ENCODE measurements around the gene NBEA.
"Not testable (repeated sequence)": the region's sequence is repeated elsewhere in the genome, so short reads cannot be mapped to it uniquely, and the experiment has no call there.

Gene NBEA

GRCh38 chr13:34911159-34911558 is 30.9 kb upstream of the NBEA start:
- no peak overlapping the region for H3K4me3 ChIP-seq (ENCODE audit: low read depth, low read length)
- DNase-seq (ENCODE audit: low read depth), result no peak
- TF ChIP-seq CTCF (IDR thresholded peaks at IDR 0.05; ENCODE audit: control insufficient read depth, extremely low read depth, insufficient read depth), result no peak

DNA sequence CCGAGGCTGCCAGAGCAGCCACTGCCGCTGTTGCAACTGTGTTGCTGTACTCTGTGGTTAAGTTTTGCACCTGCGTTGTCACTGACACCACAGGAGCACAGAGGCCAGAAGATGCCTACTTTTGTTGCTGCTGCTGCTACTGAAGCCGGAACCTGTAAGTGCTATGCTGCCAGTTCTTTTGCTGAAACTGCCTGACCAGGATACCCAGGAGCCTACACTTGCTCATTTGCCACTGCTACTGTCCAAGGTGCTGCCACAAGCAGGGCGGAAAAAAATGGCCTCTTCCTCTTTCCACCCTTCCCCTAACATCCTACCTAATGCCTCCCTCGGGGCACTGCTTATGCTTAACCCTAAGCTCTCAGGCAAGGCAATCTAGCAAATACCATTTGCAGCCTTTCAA is 29.0 kb upstream of the NBEA start:
- no peak for TF ChIP-seq CTCF (IDR thresholded peaks at IDR 0.05; ENCODE audit: control insufficient read depth, extremely low read depth, insufficient read depth)
- no peak for DNase-seq (ENCODE audit: low read depth)
- H3K4me3 ChIP-seq (ENCODE audit: low read depth, low read length), result no peak overlapping the region

DNA sequence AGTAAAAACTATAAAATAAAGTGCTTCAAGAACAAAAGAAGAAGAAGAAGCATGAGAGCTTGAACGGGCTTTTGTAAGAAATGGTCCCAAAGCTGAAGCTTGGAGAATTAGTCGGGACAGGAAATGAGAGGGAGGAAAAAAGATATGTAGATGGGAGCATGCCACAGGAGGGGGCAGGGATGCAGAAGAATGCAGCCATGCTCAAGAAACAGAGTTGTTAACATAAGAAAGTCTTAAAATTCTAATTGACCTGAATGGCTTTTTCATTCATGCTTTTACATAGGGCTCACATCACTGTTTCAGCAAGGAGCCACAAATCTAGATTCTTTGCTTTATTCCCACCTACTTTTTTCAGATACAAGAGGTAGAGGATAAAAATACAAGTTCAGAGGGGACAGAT is 27.7 kb upstream of the NBEA start:
- no peak overlapping the region for H3K4me3 ChIP-seq (ENCODE audit: low read depth, low read length)
- no peak for TF ChIP-seq CTCF (IDR thresholded peaks at IDR 0.05; ENCODE audit: control insufficient read depth, extremely low read depth, insufficient read depth)
- DNase-seq (ENCODE audit: low read depth), result no peak

- no peak for TF ChIP-seq CTCF (IDR thresholded peaks at IDR 0.05; ENCODE audit: control insufficient read depth, extremely low read depth, insufficient read depth)
- no peak overlapping the region for H3K4me3 ChIP-seq (ENCODE audit: low read depth, low read length)
- DNase-seq (ENCODE audit: low read depth), result peak; percentile 44
These were observed 15.6 kb upstream of the NBEA start for GRCh38 chr13:34926508-34926907.

DNA sequence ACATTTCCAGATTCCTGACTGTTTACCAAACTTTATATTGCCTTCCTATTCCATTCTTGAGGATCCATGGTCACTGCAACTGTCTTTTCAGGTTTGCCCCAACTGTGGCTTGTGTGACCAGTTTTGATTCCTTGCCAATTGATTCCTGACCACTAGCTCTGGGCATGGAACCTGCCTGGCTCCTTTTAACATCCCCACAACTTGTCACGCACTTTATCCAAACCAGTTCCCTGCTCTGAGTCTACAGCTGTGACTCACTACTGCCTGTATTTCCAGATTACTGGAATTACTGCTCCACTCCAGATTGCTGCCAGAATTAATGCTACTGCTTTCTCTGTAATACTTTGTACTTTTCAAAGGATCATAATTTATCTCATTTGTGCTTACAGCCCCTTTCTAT is 13.4 kb upstream of the NBEA start:
- not testable (repeated sequence) for DNase-seq (ENCODE audit: low read depth); H3K4me3 ChIP-seq (ENCODE audit: low read depth, low read length)

GRCh38 chr13:34931572-34931971 is 10.5 kb upstream of the NBEA start:
- no peak for TF ChIP-seq CTCF (IDR thresholded peaks at IDR 0.05; ENCODE audit: control insufficient read depth, extremely low read depth, insufficient read depth)
- no peak for DNase-seq (ENCODE audit: low read depth)
- H3K4me3 ChIP-seq (ENCODE audit: low read depth, low read length), result no peak overlapping the region

DNA sequence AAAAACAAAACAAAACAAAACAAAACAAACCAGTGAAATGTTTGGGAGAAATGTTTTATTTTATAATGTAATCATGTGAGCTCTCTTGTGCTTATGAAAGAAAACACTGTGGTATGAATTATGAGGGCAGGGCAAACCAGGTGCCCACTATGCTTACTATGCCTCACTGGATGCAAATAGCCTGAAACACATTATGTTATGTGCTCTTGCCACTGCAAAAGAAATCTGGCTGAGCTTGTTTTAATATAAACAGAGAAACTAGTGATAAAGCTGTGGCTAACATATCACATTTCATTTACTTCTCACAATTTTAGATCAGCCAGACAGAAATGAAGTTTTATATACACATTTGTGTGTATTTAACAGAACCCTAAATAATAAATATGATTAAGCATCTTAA is 8.7 kb upstream of the NBEA start:
- no peak for TF ChIP-seq CTCF (IDR thresholded peaks at IDR 0.05; ENCODE audit: control insufficient read depth, extremely low read depth, insufficient read depth)
- H3K4me3 ChIP-seq (ENCODE audit: low read depth, low read length), result no peak overlapping the region
- peak; percentile 61 for DNase-seq (ENCODE audit: low read depth)

- no peak for TF ChIP-seq CTCF (IDR thresholded peaks at IDR 0.05; ENCODE audit: control insufficient read depth, extremely low read depth, insufficient read depth)
- no peak overlapping the region for H3K4me3 ChIP-seq (ENCODE audit: low read depth, low read length)
- no peak for DNase-seq (ENCODE audit: low read depth)
These were observed 8.3 kb upstream of the NBEA start for GRCh38 chr13:34933786-34934185.
